ENCODE data around the gene SH3BP2.

SH3BP2 gene

DNA sequence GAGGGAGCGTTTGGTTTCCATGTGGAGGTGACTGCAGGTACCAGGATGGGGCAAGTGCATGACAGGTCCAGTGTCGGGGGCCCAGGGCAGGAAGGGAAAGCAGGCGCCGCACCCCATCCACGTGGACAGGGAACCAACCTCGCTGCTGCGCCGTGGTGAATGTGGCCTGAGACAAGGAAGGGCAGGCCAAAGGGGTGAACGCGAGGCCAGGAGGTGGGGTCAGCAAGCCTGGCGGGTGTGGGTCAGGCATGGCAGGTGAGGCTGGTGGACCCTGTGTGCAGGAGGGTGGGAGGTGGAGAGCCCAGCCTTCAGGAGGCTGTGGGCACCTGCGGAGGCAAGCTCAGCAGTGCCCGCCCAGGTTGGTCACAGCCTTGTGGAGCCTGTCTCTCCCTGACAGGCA lies 14.7 kb downstream of the SH3BP2 start:
- no peaks in the 10 kb centered on the region for H3K9me3 ChIP-seq (ENCODE audit: control insufficient read depth, insufficient read depth, low read length)
- DNase-seq (ENCODE audit: low read depth, low spot score) = no peak
- H3K27ac ChIP-seq (ENCODE audit: low read length) = no peak overlapping the region
- peaks cover 8% of the 10 kb centered on the region for H3K4me1 ChIP-seq (ENCODE audit: control insufficient read depth, insufficient read depth, low read length)
- H3K4me3 ChIP-seq (ENCODE audit: low read length) = no peak overlapping the region
- H3K27me3 ChIP-seq (ENCODE audit: control insufficient read depth, insufficient read depth, low read length) = no peaks in the 10 kb centered on the region
- WGBS (ENCODE audit: insufficient coverage, insufficient read length) = no CpG with 5 or more reads among the region's 13 CpGs
- H3K36me3 ChIP-seq (ENCODE audit: control insufficient read depth, insufficient read depth, low read length) = 0 out of 2 replicates have a peak, but pooled peaks cover 2% of the 10 kb centered on the region

- Histone ChIP-seq H3K4me1 (ENCODE audit: control insufficient read depth, insufficient read depth, low read length) (peaks cover 8% of the 10 kb centered on the region), H3K4me3 (ENCODE audit: low read length) (no peak overlapping the region), H3K27me3 (ENCODE audit: control insufficient read depth, insufficient read depth, low read length) (no peaks in the 10 kb centered on the region), H3K27ac (ENCODE audit: low read length) (no peak overlapping the region), H3K36me3 (ENCODE audit: control insufficient read depth, insufficient read depth, low read length) (0 out of 2 replicates have a peak, but pooled peaks cover 2% of the 10 kb centered on the region), H3K9me3 (ENCODE audit: control insufficient read depth, insufficient read depth, low read length) (no peaks in the 10 kb centered on the region)
- WGBS (ENCODE audit: insufficient coverage, insufficient read length) = no CpG with 5 or more reads among the region's 7 CpGs
- DNase-seq (ENCODE audit: low read depth, low spot score) = no peak
These were observed 15.1 kb downstream of the SH3BP2 start for GRCh38 chr4:2808001-2808400.

DNA sequence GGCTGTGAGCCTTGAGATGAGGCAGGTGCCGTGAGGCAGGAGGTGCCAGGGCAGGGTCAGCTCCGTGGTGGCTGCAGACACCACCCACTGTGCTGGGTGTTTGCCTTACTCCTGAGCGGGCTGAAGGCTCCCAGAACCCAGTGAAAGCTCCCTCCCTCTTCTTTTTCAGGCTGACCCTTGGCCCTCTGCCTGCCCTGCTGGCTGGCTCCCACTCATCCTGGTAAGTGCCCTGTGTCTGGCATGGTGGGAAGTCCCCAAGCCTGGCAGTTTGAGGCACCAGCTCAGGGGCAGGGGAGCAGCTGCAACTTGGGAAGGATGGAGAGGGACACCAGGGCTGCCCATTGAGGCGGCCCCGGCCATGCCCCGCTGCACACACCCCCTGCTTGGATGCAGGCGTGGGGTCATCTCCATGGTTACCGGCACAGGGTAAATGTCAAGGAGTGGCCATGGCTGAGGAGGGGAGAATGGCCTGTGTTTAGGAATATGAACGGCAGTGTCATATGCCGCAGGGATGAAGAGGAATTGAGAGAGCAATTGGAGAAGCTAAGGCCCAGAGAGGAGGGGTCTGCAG lies 16.8 kb downstream of the SH3BP2 start:
- Histone ChIP-seq H3K27me3 (ENCODE audit: control insufficient read depth, insufficient read depth, low read length) (no peaks in the 10 kb centered on the region), H3K4me3 (ENCODE audit: low read length) (no peak overlapping the region), H3K9me3 (ENCODE audit: control insufficient read depth, insufficient read depth, low read length) (no peaks in the 10 kb centered on the region), H3K27ac (ENCODE audit: low read length) (no peak overlapping the region), H3K4me1 (ENCODE audit: control insufficient read depth, insufficient read depth, low read length) (peaks cover 10% of the 10 kb centered on the region), H3K36me3 (ENCODE audit: control insufficient read depth, insufficient read depth, low read length) (0 out of 2 replicates have a peak, but pooled peaks cover 2% of the 10 kb centered on the region)
- WGBS (ENCODE audit: insufficient coverage, insufficient read length) = no CpG with 5 or more reads among the region's 10 CpGs
- DNase-seq (ENCODE audit: low read depth, low spot score) = no peak

DNA sequence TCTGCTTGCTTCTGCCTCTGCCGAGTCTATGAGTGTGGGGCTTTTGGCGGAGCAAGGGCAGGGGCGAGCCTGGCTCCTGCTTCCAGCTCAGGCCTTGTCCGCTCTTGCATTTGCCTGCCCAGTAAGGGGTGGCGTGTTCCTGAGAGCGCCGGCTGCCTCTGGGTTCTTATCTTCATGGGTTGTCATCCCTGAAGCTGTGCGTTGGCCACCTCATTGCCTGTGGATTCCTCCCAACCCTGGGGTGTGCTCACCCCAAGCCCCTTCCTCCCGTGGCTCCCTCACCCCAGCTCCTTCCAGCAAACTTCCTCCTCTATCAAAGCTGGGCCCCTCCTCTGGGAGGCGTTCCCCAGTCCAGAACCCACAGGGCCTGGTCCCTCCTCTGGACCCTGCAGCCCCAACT lies 17.5 kb downstream of the SH3BP2 start:
- H3K27me3 ChIP-seq (ENCODE audit: control insufficient read depth, insufficient read depth, low read length) = no peaks in the 10 kb centered on the region
- H3K9me3 ChIP-seq (ENCODE audit: control insufficient read depth, insufficient read depth, low read length) = no peaks in the 10 kb centered on the region
- DNase-seq (ENCODE audit: low read depth, low spot score) = no peak
- H3K4me3 ChIP-seq (ENCODE audit: low read length) = no peak overlapping the region
- H3K36me3 ChIP-seq (ENCODE audit: control insufficient read depth, insufficient read depth, low read length) = 0 out of 2 replicates have a peak, but pooled peaks cover 2% of the 10 kb centered on the region
- no CpG with 5 or more reads among the region's 10 CpGs for WGBS (ENCODE audit: insufficient coverage, insufficient read length)
- H3K27ac ChIP-seq (ENCODE audit: low read length) = no peak overlapping the region
- H3K4me1 ChIP-seq (ENCODE audit: control insufficient read depth, insufficient read depth, low read length) = peaks cover 10% of the 10 kb centered on the region

GRCh38 chr4:2811830-2812611 lies 19.1 kb downstream of the SH3BP2 start:
- no peak overlapping the region for H3K4me3 ChIP-seq (ENCODE audit: low read length)
- no peaks in the 10 kb centered on the region for H3K9me3 ChIP-seq (ENCODE audit: control insufficient read depth, insufficient read depth, low read length)
- 0 out of 2 replicates have a peak, but pooled peaks cover 2% of the 10 kb centered on the region for H3K36me3 ChIP-seq (ENCODE audit: control insufficient read depth, insufficient read depth, low read length)
- no CpG with 5 or more reads among the region's 21 CpGs for WGBS (ENCODE audit: insufficient coverage, insufficient read length)
- peaks cover 10% of the 10 kb centered on the region for H3K4me1 ChIP-seq (ENCODE audit: control insufficient read depth, insufficient read depth, low read length)
- no peak for DNase-seq (ENCODE audit: low read depth, low spot score)
- no peaks in the 10 kb centered on the region for H3K27me3 ChIP-seq (ENCODE audit: control insufficient read depth, insufficient read depth, low read length)
- H3K27ac ChIP-seq (ENCODE audit: low read length) = no peak overlapping the region

DNA sequence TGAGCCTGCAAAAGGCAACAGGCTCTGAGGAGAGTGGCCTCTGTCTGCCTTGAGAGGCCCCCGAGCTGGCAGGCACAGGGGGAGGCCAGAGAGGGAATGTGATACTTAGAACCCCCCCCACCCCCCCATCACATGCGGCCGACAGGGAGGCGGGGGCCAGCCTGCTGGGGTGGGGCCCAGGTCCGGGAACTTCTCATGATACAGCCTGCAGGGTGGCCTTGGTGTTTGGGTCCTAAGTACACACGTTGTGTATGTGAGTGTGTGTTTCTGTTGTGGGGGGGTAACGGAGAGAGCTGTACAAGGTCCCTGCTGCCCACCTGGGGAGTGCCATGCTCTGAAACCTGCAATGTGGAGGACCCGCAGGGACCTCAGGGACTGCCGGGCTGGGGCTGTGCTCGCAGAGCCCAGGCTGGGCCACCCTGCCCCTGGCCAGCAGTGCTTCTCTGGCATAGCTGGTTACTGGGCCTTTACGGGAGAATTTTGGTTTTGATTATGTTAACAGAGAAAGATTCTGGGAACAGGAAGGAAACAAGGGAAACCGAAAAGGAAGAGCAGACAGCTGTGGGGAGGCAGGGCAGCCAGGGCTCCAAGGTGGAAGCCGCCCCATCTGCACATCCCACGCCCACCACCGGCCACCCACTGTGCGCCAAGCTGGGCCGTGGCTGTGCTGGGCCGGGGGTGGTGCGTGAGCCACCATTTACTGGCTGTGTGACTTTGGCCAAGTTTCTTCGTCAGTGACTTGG lies 19.9 kb downstream of the SH3BP2 start:
- no peak overlapping the region for H3K27ac ChIP-seq (ENCODE audit: low read length)
- no CpG with 5 or more reads among the region's 20 CpGs for WGBS (ENCODE audit: insufficient coverage, insufficient read length)
- no peaks in the 10 kb centered on the region for H3K9me3 ChIP-seq (ENCODE audit: control insufficient read depth, insufficient read depth, low read length)
- 0 out of 2 replicates have a peak, but pooled peaks cover 2% of the 10 kb centered on the region for H3K36me3 ChIP-seq (ENCODE audit: control insufficient read depth, insufficient read depth, low read length)
- DNase-seq (ENCODE audit: low read depth, low spot score) = no peak
- peaks cover 10% of the 10 kb centered on the region for H3K4me1 ChIP-seq (ENCODE audit: control insufficient read depth, insufficient read depth, low read length)
- H3K27me3 ChIP-seq (ENCODE audit: control insufficient read depth, insufficient read depth, low read length) = no peaks in the 10 kb centered on the region
- H3K4me3 ChIP-seq (ENCODE audit: low read length) = no peak overlapping the region

DNA sequence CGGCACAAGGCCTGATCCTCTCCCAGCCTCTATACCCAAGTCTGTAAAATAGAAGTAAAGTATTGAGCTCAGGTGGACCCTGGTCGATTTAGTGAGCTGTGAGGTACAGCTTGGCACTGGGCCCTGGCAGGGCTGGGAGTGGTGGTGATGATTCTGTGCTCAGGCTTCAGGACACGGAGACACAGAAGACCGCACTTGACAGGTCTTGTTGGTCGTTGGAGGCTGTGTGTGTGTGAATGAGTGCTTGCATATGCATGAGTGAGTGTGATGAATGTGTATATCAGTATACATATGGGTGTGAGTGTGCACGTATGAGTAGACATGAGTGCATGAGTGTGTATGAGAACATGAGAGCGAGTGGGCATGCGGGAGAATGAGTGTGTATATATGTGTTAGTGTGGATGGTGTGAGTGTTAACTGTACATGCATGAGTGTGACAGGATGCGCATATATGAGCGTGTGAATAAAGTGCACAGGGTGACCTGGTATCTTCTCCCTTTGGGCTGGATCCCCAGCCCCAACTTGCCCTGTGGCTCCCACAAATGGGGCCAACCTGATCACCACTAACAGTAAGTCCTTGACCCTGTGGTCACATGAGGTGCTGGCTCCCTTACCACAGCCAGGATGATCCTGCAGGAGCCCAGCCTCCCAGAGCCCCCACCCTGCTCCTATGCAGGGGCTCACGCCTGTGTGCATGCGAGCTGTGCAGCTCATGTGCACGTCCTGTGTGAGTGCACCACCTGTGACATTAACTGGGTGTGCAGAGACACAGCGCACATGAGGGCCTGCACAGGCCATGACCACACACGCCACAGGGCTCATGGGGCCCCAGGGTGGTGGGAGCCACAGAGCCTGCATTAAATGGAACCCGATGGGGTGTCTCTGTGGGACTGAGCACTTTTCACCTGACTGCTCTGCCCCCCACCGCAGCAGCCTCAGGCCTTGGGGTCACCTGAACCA lies 20.8 kb downstream of the SH3BP2 start:
- H3K27ac ChIP-seq (ENCODE audit: low read length) = no peak overlapping the region

DNA sequence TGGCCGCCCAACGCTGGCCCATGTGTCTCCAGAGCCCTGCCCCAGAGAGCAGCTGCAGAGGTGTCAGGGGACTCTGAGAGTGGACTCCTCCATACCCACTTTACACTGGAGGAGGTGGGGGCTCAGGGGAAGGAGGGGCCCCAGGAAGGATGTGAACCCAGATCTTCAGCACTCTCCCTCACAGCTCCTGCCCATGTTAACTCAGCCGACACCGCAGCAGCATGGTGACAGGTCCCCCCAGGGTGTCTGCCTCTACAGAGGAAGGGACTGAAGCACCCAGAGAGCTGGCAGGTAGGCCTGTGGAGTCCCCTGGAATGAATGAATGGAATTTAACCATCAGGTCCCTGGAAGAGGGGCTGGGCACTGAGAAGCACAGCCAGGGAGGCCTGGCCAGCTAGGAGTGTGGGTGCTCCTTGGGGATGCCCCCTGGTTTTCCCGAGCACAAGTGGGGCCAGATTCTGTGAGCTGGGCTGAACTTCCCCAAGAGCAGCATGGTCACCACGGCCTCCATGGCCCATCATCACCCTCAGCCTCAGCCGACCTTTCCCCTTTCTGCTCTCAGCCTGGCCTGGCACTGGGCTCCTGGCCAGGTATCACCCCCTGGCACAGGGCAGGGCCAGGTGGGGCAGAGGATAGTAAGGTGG lies 21.9 kb downstream of the SH3BP2 start:
- Histone ChIP-seq H3K4me3 (ENCODE audit: low read length) (no peak overlapping the region), H3K36me3 (ENCODE audit: control insufficient read depth, insufficient read depth, low read length) (0 out of 2 replicates have a peak, but pooled peaks cover 2% of the 10 kb centered on the region), H3K27ac (ENCODE audit: low read length) (no peak overlapping the region), H3K9me3 (ENCODE audit: control insufficient read depth, insufficient read depth, low read length) (no peaks in the 10 kb centered on the region), H3K4me1 (ENCODE audit: control insufficient read depth, insufficient read depth, low read length) (peaks cover 10% of the 10 kb centered on the region), H3K27me3 (ENCODE audit: control insufficient read depth, insufficient read depth, low read length) (no peaks in the 10 kb centered on the region)
- no peak for DNase-seq (ENCODE audit: low read depth, low spot score)
- no CpG with 5 or more reads among the region's 7 CpGs for WGBS (ENCODE audit: insufficient coverage, insufficient read length)

More for the DNA sequence above, 20.8 kb downstream of the SH3BP2 start:
- Histone ChIP-seq H3K4me1 (ENCODE audit: control insufficient read depth, insufficient read depth, low read length) (peaks cover 10% of the 10 kb centered on the region), H3K4me3 (ENCODE audit: low read length) (no peak overlapping the region), H3K36me3 (ENCODE audit: control insufficient read depth, insufficient read depth, low read length) (0 out of 2 replicates have a peak, but pooled peaks cover 2% of the 10 kb centered on the region), H3K9me3 (ENCODE audit: control insufficient read depth, insufficient read depth, low read length) (no peaks in the 10 kb centered on the region), H3K27me3 (ENCODE audit: control insufficient read depth, insufficient read depth, low read length) (no peaks in the 10 kb centered on the region)
- no peak for DNase-seq (ENCODE audit: low read depth, low spot score)
- WGBS (ENCODE audit: insufficient coverage, insufficient read length) = 100% methylated on average over 2 of the region's 17 CpGs

DNA sequence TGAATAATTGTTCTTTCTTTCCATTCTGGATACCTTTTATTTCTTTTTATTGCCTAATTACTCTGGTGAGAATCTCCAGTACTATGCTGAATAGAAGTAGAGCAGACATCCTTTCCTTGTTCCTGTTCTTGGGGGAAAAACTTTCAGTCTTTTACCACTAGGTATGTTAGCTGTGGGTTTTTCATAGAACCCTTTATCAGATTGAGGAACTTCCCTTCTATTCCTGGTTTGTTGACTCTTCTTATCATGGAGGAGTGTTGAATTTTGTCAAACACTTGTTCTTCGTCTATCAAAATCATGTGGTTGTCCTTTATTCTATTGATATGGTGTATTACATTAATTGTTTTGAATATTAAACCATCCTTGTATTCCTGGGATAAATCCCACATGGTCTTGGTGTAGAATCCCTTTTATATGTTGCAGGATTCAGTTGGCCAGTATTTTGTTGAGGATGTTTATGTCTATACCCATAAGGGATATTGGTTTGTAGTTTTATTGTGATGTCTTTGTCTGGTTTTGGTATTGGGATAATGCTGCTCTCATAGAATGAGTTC lies 23.6 kb downstream of the SH3BP2 start:
- Histone ChIP-seq H3K36me3 (ENCODE audit: control insufficient read depth, insufficient read depth, low read length) (0 out of 2 replicates have a peak, but pooled peaks cover 5% of the 10 kb centered on the region), H3K9me3 (ENCODE audit: control insufficient read depth, insufficient read depth, low read length) (no peaks in the 10 kb centered on the region), H3K4me1 (ENCODE audit: control insufficient read depth, insufficient read depth, low read length) (peaks cover 8% of the 10 kb centered on the region), H3K27ac (ENCODE audit: low read length) (no peak overlapping the region), H3K4me3 (ENCODE audit: low read length) (no peak overlapping the region), H3K27me3 (ENCODE audit: control insufficient read depth, insufficient read depth, low read length) (no peaks in the 10 kb centered on the region)
- DNase-seq (ENCODE audit: low read depth, low spot score) = no peak
- WGBS (ENCODE audit: insufficient coverage, insufficient read length) = no CpG with 5 or more reads among the region's 1 CpG
